Measurements from ENCODE around the gene ABCB11.

Gene ABCB11

DNA sequence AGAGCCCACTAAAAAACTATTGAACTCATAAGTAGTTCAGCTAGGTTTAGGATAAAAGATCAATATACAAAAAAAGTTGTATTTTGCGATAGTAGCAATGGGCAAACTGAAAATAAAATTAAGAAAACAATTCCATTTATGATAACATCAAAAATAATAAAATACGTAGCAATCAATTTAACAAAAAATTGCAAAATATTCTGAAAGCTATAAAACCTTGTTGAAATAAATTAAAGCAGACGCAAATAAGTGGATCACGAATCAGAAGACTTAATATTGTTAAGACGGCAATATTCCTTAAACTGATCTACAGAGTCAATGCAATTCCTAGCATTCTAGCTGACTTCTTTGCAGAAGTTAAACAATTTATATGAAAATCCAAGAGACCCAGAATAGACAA, 24.5 kb downstream of the ABCB11 start:
- no peak for DNase-seq

DNA sequence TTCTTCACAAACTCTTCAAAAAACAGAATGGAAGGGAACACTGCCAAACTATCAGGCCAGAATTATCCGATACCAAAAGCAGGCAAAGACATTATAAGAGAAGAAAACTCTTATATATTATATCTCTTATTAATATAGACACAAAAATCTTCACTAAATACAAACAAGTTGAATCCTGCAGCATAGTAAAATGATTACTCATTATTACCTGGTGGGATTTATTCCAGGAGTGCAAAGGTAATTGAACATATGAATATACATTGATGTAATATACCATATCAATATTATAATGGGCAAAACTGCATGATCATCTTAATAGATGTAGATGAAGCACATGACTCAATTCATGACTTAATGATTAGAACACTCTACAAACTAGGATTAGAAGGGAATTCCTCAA, 25.1 kb downstream of the ABCB11 start:
- no peak for DNase-seq

DNA sequence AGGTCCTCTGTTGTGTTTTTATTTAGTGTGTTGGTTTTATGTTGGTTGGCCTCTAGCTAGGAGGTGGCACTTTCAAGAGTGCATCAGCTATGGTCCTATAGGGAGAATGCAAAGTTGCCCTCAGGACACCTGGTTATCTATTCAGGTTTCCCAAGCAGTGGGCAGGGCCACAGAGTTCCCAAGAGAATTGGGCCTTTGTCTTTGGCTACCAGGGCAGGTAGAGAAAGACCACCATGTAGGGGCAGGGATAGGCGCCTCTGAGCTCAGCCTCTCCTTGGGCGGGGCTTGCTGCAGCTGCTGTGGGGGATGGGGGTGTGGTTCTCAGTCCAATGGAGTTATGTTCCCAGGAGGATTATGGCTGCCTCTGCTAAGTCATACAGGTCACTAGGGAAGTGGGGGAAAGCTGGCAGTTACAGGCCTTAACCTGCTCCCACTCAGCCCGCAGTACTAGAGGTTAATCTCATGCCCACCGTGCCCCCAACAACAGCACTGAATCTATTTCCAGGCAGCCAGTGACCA, 26.0 kb downstream of the ABCB11 start:
- DNase-seq = no peak

DNA sequence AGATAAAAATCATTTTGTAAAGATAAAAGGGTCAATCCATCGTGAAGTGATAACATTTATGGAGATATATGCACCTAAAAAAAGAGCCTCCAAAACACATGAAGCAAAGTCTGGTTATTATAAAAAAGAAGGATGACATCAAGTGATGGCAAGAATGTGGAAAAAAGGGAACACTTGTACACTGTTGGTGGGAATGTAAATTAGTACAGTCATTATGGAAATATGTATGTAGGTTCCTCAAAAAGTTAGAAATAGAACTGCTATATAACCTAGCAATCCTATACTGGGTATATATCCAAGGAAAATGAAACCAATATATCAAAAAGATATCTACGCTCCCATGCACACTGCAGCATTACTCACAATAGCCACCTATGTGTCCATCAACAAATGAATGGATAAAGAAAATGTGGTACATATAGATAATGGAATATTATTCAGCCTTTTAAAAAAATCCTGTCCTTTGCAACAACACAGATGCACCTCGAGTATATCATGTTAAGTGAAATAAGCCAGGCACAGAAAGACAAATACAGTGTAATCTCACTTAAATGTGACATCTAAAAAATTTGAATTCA, 28.9 kb downstream of the ABCB11 start:
- DNase-seq = no peak

DNA sequence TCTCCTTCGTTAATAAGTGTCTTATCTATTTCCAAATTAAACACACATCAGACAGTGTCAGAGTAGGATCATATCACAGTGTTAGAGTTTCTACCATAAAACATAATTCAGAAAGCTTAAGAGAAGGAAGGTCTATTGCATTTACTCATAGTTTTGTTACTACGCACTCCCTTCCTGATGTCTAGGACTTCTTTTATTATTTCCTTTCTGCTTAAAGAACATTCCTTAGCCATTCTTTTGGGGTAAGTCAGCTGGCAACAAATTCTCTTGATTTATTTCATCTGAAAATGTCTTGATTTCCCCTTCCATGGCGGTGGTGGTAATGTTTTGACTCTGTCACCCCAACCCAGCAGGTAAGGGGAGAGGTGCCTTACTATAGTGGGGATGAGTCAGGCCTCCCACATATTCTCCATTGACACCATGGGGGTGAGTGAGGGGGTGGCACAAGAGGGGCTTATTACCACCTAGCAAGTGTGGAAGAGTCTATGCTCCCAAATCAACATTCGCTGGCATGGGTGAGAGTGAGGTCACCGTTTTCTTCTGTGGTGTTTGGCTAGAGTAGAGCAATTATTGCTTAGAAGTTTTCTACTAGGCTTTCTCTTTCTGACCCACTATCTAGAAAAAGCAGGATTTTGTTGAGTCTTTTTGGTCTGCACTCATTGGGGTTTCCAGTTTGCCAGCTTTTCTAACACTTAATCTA, 29.9 kb downstream of the ABCB11 start:
- peak in 1 of 2 donors; percentile 5 for DNase-seq

DNA sequence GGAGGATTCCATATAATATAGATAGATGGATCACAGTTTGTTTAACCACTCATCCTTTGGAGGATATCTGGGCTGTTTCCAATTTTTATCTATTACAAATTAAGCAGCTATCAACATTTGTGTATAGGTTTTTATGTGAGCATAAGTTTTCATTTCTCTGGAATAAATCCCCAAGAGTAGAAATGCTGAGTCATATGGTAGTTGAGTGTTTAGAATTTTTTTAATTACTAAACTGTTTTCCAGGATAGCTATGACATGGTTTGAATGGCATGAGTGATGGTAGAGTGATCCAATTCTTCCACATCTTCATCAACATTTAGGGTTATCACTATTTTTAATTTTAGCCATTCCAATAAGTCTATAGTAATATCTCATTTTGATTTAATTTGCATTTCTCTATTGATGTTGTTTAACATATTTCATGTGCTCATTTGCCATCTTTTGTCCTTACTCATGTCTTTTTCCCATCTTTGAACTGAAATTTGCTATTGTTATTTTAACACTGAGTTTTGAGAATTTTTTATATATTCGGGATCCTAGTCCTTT, 31.4 kb downstream of the ABCB11 start:
- no peak for DNase-seq

DNA sequence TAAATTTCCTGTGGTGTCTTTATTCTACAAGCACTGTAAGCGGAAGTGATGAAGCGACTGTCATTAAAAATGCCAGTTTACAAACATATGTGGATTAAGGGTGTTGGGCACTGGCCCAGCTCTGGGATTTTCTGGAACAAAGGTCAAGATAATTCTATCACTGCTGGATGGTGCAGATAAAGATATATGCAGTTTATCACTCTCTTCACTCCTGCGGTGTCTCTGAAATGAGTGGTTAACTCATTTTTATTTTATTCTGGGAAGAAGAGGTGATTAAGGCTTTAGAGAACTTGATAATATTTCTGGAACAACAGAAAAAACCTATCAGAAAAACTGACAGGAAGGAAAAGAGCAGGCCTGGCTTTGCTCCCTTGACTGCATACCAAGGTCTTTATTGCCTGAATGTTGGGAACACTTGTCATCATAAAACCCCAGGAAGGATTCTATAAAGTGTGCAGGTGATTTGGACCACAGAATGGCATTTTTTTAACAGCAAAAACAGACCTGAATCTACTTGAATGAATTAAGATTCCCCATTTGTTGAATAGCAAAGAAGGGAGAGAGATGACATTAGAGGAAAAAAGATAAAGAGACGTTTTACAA, 32.4 kb downstream of the ABCB11 start:
- no peak for DNase-seq

DNA sequence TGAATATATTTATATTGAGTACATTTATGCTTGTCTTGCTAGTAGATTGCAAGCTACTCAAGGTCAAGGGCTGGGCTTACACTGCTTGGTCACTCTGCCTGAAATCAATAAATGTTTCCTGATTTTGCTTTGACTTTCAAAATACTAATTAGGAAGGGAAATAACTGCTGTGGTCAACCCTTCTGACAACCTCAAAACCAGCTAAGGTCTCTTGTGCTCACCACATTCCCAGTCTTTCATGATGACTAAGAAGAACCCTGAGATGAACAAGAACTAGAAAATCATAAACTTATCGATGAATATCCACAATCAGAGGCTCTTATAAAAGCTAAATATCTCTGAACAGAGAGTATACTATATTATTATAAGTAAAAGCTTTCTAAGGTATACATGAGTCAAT, 33.3 kb downstream of the ABCB11 start:
- DNase-seq = no peak

DNA sequence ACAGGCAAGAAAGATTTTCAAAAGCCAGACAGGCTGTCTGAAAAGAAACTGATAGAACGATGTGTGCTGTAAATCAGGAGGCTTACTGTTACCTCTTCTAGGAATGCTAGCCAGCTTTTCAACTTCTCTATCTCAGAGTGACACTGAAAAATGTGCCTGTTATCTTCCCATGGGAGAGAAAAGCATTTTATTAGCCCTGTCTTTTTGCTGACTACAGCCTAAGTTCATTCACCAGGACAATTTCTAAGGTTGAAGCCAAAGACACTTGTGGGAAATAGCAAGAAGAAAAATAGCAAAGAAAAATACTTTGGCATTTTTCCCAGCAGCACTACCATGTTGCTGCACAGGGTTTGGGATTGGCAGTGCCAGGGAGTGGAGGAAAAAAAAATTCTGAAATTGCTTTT, 34.0 kb downstream of the ABCB11 start:
- DNase-seq = no peak

DNA sequence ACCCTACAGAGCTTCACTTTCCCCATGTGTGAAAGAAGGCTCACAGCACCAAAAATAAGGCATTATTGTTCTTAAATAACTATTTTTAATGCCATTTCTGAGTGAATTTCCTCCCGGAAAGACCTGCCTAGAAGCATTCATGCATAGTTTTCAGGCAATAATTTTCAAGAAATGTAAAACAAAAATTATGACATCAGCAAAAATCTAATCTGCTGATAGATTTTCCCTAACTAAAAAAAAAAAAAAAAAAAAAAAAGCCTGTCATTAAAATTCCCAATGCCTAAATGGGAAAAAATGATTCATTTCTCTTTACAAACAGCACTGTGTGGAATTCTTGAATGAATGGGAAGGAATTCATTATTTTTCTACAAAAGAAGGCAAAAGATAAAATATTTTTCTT, 35.4 kb downstream of the ABCB11 start:
- no peak for DNase-seq

DNA sequence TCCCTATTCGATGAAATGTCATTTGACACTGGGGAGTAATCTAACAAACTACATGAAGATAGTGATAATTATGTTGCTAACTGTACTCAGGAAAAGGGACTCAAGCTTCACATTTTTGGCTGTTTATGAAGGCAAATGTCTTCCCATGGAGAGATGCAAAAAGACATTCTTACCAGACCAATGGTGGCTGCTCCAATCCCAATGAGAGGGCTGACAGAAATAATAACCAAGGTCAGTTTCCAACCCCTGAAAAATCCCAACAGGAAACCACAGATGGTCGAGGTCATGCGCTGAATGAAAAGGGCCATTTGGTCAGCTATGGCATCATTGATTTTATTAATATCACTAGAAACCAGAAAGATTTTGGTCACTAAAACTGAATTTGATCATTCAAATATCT, 37.6 kb downstream of the ABCB11 start:
- DNase-seq = no peak

DNA sequence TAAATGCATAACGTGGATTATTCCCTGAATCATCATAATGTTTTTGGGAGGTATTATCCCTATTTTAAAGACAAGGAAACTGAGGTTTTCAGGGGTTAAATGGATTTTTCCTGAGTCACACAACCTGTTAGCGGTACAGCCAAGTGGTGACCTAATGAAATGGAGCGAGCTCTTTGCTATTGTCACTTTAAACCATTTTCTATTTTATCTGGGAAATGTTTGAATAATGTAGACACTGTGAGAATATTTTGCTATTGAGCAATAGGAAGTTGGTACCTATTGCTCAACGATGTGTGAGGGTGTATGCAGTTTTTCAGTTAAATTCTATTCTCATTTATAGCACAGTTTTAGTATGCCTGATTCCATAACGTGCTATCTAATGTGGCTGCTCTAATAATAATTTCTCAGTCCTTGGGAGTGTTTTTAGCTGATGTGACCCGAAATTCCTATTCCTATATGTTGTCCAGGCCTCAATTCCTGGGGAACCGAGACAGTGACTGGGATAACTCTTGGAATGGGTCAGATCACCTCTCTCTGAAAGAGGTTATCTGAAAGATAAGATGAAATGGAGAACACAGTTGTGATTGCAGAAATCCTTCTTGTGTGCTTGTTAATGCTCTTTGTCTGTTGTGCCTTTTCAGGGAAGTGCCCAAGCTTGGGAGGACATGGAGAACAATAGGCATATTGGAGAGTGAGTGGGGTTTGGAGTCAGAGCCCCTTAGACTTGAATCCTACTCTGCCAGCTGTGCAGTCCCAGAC, 38.4 kb downstream of the ABCB11 start:
- DNase-seq = no peak

DNA sequence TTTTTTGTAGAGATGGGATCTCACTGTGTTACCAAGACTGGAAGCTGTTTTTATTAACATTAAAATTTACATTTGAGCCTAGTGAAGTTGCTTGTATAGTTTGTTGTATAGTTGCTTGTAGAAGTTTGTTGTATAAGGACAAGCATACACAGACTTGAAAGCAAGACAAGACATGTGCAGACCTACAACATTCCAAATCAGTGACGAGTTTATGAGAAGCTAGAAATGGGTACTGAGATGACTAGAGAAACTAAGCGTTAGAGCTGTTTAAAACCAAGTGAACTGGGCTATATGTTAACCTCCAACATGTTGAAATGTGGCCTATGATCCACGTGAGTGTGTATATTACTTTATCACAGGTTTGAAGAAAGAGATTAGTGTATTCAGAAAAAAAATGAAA, 39.1 kb downstream of the ABCB11 start:
- DNase-seq = no peak

DNA sequence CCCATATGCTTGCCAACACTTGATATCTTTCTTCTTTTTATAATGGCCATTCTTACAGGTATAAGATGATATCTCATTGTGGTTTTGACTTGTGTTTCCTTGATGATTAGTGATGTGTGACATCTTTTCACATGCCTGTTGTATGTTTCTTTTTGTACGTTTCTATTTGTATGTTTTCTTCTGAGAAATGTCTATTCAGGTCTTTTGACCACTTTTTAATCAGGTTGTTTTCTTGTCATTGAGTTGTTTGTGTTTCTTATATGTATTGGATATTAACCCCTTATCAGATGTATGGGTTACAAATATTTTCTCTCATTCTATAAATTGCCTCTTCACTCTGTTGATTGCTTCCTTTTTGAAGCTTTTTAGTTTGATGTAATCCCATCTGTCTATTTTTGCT, 42.4 kb downstream of the ABCB11 start:
- no peak for DNase-seq

DNA sequence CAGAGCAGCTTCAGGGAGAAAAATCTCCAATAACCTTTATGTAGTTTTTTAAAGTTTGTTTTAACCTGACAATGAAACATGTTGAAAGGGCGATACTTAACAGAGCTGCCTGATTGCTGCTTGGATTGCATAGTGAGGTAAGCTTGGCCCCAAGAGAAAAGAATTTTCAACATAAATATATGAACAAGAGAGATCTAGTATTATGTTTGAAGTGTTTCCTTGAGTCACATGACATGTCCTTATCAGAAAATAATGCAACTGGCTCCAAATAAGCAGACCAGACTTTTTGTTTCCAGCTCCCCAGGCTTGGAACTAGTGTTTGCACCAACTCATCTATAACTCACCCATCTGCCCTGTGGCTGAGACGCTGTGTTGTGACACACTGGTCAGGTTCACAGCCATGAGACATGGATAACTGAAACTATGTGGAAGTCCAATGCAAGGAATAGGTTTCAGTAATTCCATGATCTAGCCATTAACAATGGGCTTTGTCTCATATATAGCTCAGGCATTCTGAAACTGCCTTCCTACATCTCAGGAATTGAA, 44.7 kb downstream of the ABCB11 start:
- DNase-seq = no peak

DNA sequence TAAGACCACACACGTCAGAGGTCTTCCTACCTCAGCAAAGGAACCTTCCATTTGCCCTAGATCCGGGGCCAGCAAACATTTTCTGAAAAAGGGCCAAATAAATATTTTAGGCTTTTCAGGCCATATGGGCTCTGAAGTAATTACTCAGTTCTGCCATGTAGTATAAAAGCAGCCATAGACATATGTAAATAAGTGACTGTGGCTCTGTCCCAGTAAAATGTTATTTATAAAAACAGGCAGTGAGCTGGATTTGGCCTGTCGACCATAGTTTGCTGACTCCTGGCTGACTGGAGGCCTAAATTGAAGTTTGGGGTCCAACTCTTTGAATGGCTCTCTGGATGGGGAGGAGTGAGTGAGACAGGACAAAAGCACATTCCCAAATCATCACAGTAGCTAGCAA, 49.5 kb downstream of the ABCB11 start:
- DNase-seq = no peak

DNA sequence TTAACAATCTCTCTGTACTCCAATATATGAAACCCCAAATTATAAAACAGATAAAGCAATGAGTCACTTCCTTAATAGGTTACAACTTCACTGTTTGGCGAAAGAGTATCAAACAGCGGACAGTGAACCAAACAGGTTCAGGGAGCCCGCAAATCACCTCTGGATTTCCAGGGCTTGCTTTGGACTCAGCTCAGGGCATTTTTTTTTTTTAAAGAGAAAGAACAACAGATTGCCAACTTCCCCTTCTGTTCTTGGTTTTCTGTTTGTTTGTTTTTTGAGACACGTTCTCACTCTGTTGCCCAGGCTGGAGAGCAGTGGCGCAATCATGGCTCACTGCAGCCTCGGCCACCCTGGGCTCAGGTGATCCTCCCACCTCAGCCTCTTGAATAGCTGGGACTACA, 52.7 kb downstream of the ABCB11 start:
- DNase-seq = no peak

DNA sequence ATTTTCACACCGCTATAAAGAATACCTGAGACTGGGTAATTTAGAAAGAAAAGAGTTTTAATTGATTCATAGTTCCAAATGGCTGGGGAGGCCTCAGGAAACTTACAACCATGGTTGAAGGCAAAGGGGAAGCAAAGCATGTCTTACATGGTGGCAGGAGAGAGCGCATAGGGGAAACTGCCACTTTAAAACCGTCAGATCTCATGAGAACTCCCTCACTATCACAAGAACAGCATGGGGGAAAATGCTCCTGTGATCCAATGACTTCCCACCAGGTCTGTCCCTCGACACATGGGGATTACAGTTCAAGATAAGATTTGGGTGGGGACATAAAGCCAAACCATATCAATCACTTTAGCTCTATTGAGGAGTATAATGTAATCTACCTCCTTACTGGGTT, 53.5 kb downstream of the ABCB11 start:
- no peak for DNase-seq

DNA sequence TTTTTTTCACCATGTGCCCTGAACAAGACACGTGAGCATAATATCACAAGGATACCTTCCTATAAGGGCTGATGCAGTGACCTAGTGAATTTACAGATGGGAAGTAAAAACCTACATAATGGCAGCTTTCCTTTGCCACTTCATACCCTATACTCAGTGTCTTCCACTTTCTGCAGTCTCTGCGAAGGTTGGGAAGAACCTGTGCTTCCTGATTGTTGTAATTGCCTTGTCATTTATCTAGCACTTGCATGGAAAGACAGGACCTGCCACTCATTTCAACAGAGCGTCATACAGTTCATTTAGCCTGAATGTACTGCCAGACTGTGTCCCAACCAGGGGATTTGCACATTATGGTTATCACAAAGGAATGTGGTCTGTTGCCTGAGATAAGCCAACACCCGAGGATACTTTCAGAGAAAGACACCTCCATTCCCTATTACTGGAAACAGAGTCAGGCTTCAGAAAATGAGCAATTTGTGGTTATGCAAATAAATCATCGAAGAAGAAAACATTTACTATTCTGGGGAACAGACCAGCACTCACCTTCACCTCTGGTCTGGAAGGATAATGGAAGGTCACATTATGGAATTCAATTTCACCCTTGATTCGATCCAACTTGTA, 55.0 kb downstream of the ABCB11 start:
- DNase-seq = no peak

DNA sequence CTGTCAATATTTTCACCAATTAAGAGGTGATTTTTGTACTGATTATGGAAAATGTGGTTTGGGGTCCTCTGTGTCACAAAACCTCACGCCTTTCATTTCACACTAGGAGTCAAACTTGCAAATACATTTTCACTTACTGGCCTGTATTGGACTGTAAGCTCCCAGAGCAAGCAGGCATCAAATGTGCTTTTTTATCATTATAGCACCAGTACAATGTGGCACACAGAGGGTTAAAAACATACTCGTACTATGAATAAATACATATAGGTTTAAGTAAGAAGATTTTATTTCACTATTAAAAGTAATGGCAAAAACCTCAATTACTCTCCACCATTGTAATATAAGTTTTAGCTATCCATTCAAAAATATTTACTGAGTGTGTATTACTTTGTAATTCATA, 56.7 kb downstream of the ABCB11 start:
- DNase-seq = no peak

DNA sequence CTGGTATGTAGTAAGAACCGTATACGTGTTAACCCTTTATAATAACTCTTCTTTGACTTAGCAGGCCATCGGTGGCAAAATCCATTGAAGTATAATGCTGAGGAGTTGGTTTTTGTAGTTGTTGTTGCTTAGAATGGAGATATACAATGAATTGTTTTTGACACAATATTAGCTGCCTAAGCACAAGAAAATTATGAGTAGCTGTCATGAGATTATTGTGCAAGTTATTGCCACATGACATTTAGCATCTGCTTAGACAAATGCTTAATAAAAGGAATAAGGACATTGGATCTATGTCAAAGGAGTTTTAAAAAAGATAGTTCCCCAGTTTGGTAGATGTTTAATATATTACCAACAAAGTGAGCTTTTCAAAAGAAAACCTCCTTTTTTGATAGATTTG, 59.9 kb downstream of the ABCB11 start:
- DNase-seq = no peak

DNA sequence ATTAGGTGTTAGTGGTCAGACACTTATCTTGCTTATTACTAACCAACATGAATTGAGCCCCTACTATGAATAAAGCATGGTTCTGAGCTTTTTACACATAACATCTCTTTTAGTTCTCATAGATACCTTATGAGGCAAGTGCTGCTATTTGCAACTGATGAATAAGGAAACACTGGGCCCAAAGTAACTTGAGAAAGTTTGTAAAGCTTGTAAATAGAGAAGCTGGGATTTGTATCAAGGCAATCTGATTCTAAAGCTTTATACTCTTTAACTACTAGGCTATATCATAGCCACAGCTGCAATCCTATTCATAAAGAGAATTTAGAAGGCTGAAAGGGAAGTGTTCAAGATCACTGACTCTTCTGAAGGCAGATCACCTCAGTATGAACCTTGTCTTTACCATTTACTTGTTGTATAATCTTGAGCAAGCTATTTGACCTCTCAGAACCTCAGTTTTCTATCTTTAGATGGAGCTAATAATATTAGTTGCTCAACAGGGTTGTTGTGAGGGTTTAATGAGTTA, 60.4 kb downstream of the ABCB11 start:
- no peak for DNase-seq
